Astrocyte of the cerebellum (primary cell): ENCODE results near the gene TMEM184B.

ENCODE experiments used
- DNase-seq: peaks from one replicate; pipeline ENCODE4 v3.0.0-alpha.2; 2011; ENCODE audit warnings: low read depth
- H3K4me3 ChIP-seq: 2 replicates; pipeline ENCODE4 v1.5.1; 2011; ENCODE audit warnings: mild to moderate bottlenecking, low read depth, low read length, moderate library complexity
- in situ Hi-C: cut with HindIII; loops from 2 replicates; pipeline ENCODE4 v1.10.0; 2017; ENCODE audit warnings: low sequenced_read_pairs
- TF ChIP-seq, protein P1 (sequence below): IDR thresholded peaks from 2 replicates; pipeline ENCODE4 v1.5.1; 2012; ENCODE audit warnings: low read length, low read depth, moderate library complexity, mild to moderate bottlenecking; ENCODE audit errors: missing control alignments

TMEM184B gene

DNA sequence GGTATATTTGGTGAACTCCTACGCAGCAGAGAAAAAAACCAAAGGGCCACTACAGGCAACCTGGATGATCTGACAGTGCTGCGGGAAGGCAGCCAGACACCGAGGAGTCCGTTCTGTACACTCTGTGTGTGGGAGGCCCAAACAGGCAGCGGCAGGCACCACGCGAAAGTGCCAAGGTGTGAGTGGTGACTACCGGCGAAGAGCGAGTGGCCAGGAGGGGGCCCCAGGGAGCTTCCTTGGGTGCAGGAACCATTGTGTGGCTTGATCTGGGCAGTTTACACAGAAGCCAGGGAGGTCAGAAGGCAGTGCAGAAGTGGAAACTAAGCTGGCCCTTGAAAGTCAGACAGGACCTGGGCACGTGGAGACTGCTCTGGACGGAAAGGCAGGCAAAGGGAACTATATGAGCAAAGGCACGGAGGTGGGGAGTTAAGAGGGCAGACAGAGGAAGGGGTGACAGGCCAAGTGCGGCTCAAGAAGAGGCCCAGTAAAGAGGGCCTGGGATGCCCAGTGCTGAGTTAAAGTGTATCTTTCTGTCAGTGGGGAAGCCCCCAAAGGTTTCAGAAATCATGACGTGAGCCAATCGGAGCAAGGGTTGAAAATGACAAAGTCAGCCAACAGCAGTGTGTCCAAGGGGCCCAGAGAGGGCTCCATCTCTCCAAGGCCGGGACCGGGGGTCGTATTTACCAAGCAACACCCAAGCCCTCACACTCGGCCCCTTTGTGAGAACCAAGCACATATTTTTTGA is 10.6 kb downstream of the TMEM184B start:
- in situ Hi-C loops: no loop called here
- no peak overlapping the region for H3K4me3 ChIP-seq
- DNase-seq: no peak
- TF ChIP-seq, protein P1, sequence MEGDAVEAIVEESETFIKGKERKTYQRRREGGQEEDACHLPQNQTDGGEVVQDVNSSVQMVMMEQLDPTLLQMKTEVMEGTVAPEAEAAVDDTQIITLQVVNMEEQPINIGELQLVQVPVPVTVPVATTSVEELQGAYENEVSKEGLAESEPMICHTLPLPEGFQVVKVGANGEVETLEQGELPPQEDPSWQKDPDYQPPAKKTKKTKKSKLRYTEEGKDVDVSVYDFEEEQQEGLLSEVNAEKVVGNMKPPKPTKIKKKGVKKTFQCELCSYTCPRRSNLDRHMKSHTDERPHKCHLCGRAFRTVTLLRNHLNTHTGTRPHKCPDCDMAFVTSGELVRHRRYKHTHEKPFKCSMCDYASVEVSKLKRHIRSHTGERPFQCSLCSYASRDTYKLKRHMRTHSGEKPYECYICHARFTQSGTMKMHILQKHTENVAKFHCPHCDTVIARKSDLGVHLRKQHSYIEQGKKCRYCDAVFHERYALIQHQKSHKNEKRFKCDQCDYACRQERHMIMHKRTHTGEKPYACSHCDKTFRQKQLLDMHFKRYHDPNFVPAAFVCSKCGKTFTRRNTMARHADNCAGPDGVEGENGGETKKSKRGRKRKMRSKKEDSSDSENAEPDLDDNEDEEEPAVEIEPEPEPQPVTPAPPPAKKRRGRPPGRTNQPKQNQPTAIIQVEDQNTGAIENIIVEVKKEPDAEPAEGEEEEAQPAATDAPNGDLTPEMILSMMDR: peak; percentile 47

DNA sequence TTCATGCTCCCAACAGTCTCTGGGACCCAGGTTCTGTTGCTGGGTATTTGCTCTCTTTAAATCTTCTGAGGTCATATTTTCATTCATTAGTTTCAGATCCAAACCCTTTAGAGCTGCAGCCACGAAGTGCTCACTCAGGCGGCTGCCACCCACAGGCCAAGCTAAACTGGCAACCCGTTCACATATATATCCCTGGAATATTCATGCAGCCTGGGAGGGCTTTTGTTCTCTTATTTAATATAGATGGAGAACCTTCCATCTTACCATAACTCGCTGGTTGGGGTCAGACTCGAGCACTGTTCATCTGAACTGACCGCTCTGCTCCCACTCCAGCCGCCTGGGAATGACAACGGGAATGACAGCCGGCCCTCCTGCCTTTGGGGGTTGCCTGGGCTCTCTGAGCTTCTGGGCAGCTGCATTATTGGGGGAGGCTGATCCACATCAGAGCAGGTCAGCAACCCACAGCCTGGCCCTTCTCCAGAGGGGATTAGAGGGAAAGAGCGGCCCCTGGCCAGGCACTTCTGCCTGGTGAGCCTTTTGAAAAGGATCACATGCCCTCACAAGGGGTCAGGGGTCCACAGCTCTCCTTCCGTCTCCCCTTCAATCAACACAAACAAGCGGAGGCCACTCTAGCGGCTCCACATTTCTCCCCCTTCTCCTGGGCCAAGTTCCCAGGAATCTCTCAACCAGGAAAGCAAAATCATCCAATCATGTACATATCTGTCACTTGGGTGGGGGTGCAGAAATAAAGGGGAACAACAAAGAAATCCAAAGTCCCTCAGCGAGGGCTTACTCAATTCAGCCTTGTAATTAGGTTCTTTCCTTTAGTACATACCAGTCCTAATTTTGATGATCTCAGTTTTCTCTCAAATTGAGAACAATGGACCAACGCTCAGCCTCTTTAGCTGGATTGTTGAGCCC is 11.8 kb downstream of the TMEM184B start:
- TF ChIP-seq, protein P1: peak; percentile 43
- peak overlapping the region; percentile 16 for H3K4me3 ChIP-seq
- in situ Hi-C loops: no loop called here
- DNase-seq: no peak

DNA sequence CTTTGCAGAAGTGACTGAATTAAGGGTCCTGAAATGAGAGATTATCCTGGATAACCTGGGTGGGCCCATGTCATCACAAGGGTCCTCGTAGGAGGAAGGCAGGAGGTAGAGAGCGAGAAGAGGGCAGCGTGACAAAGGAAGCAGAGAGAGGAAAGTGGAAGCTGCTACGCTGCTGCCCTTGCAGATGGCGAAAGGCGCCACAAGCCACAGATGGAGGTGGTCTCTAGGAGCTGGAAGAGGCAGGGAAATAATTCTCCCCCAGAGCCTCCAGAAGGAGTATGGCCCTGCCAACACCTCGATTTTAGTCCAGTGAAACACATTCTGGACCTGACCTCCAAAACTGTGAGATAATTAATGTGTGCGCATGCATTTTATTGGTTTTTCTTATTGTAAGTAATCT is 13.4 kb downstream of the TMEM184B start:
- in situ Hi-C loops: no loop called here
- TF ChIP-seq, protein P1: no peak
- DNase-seq: no peak
- H3K4me3 ChIP-seq: no peak overlapping the region

DNA sequence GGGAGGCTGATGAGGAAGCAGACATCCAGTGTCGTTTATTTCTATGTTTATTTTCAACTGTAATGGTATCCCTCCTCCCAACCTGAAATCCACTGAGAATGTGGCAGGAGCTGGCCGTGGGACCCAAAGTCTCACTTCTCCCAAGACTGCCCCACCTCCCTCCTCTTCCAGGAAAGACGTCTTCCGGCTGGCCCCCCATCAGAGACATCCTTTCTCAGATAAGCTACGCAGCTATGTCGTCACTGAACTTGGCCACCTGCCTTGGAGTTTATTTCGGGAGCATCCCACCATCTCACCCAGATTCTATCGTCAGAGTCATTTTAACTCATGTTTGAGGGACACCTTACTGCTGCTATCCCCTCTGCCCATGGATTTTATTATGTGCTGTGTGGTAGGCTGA is 13.9 kb downstream of the TMEM184B start:
- DNase-seq: no peak
- TF ChIP-seq, protein P1: no peak
- in situ Hi-C loops: no loop called here
- no peak overlapping the region for H3K4me3 ChIP-seq

DNA sequence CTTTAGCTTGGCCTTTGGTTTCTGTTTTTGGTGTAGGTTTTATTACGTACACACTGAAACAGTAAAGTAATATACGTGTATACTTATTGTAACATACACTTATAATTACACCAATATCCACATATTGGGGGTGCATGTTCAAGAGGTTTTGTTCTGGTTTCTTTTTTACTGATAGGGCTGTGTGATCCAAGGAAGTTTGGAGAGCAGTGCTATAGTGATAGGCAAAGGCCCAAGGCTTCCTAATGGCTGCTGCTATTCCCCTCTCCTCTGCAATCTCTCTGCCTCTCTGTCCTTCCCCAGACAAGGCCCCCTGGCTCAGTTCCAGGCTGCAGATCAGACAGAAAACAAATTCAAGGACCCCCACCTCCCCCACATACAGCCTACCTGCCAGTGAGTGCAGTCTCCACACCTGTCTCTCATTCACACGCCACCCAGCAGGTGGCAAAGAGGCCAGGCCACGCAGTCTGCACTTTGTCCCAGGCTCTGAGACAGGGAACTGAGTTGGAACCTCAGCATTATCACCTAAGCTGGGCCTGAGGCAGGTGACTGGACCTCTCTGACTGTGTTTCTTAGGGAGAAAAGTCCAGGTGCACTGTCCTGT is 15.1 kb downstream of the TMEM184B start:
- TF ChIP-seq, protein P1: no peak
- DNase-seq: no peak
- no peak overlapping the region for H3K4me3 ChIP-seq
- in situ Hi-C loops: no loop called here

DNA sequence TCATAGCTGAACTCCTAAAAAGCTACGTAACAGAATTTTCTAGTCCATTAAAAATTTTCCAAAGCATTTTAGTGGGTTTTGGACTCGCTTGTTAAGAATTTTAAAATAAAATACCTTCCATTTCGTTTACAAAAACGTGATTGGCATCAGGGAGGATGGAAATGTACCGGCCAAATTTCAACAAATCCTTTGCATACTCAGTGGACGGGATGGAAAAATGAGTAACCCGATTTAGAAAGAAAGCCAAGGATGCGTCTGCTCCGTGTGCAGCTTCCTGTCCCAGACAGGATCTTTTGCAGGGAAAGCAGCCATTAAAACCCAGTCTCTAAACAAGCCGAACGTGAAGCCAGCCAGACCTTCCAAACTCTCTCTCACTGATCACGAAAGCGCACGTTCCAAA is 15.6 kb downstream of the TMEM184B start:
- in situ Hi-C loops: no loop called here
- H3K4me3 ChIP-seq: no peak overlapping the region
- no peak for DNase-seq
- TF ChIP-seq, protein P1: no peak
